Chondrocyte (in vitro differentiated cells): ENCODE measurements around the gene IRF3. TPM values are rescaled to one million over a fixed set of nuclear protein-coding genes. Genes with fewer than 3 reads are reported as not detected.

Experiments
- DNase-seq: peaks from one replicate; pipeline ENCODE4 v3.0.0; 2021; ENCODE audit warnings: mixed read lengths, low spot score
- H3K27ac Mint-ChIP-seq: one replicate; pipeline ENCODE4 v1.8.0; 2021; ENCODE audit warnings: mild to moderate bottlenecking, moderate library complexity, mixed read lengths; ENCODE audit not compliant: unreplicated experiment
- H3K27me3 Mint-ChIP-seq: 2 replicates; pipeline ENCODE4 v1.8.0; 2021; ENCODE audit warnings: low read depth, mixed read lengths
- H3K36me3 Mint-ChIP-seq: 2 replicates; pipeline ENCODE4 v1.8.0; 2021; ENCODE audit warnings: low read depth, mixed read lengths
- H3K4me1 Mint-ChIP-seq: 2 replicates; pipeline ENCODE4 v1.8.0; 2021; ENCODE audit warnings: low read depth, mild to moderate bottlenecking, mixed read lengths
- H3K4me3 Mint-ChIP-seq: one replicate; pipeline ENCODE4 v1.8.0; 2021; ENCODE audit warnings: mild to moderate bottlenecking, moderate library complexity, mixed read lengths; ENCODE audit not compliant: unreplicated experiment
- H3K9me3 Mint-ChIP-seq: 2 replicates; pipeline ENCODE4 v1.8.0; 2021; ENCODE audit warnings: low read depth, mixed read lengths
- total RNA-seq: library from RNA; stranded (reverse); gene quantifications from 3 replicates; pipeline ENCODE4 v1.2.1, GENCODE V29; 2021
- TF ChIP-seq, protein P1 (sequence below): fragments of 200-600 bp; sonication (generic); IDR thresholded peaks from 2 replicates; pipeline ENCODE4 v1.5.0; 2021; ENCODE audit warnings: antibody characterized with exemption, mild to moderate bottlenecking, moderate library complexity

IRF3 gene
- total RNA-seq, 1 donor from 2014 or later = 53.0 TPM

DNA sequence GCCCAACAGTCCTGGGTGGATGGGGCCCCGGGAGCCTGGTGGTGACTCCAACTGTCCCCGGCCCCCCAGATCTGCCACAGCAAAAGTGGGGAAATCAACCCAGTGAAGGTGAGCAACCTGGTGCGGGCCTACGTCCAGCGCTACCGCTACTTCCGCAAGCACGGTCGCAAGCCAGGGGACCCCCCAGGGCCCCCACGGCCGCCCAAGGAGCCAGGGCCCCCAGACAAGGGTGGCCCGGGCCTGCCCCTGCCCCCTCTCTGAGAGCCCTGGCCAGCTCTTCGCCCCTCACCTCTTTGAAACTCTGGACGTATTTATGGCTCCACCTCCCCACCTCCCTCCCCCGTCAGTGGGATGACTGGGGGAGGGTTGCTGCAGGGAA, 7.5 kb downstream of the IRF3 start:
- no peak overlapping the region for H3K27ac Mint-ChIP-seq
- DNase-seq = no peak

GRCh38 chr19:49657493-49658138, 8.0 kb downstream of the IRF3 start:
- no peaks in the 10 kb centered on the region for H3K27me3 Mint-ChIP-seq
- DNase-seq = no peak
- H3K36me3 Mint-ChIP-seq = peaks cover 18% of the 10 kb centered on the region
- H3K4me1 Mint-ChIP-seq = no peaks in the 10 kb centered on the region
- TF ChIP-seq, protein P1, sequence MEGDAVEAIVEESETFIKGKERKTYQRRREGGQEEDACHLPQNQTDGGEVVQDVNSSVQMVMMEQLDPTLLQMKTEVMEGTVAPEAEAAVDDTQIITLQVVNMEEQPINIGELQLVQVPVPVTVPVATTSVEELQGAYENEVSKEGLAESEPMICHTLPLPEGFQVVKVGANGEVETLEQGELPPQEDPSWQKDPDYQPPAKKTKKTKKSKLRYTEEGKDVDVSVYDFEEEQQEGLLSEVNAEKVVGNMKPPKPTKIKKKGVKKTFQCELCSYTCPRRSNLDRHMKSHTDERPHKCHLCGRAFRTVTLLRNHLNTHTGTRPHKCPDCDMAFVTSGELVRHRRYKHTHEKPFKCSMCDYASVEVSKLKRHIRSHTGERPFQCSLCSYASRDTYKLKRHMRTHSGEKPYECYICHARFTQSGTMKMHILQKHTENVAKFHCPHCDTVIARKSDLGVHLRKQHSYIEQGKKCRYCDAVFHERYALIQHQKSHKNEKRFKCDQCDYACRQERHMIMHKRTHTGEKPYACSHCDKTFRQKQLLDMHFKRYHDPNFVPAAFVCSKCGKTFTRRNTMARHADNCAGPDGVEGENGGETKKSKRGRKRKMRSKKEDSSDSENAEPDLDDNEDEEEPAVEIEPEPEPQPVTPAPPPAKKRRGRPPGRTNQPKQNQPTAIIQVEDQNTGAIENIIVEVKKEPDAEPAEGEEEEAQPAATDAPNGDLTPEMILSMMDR = no peak
- H3K27ac Mint-ChIP-seq = peak overlapping the region; percentile 33
- H3K4me3 Mint-ChIP-seq = no peak overlapping the region
- H3K9me3 Mint-ChIP-seq = no peaks in the 10 kb centered on the region

More for the DNA sequence above, 7.5 kb downstream of the IRF3 start:
- Mint-ChIP-seq H3K4me3 (no peak overlapping the region), H3K9me3 (no peaks in the 10 kb centered on the region), H3K27me3 (no peaks in the 10 kb centered on the region), H3K36me3 (peaks cover 16% of the 10 kb centered on the region), H3K4me1 (no peaks in the 10 kb centered on the region)
- TF ChIP-seq, protein P1 = no peak

DNA sequence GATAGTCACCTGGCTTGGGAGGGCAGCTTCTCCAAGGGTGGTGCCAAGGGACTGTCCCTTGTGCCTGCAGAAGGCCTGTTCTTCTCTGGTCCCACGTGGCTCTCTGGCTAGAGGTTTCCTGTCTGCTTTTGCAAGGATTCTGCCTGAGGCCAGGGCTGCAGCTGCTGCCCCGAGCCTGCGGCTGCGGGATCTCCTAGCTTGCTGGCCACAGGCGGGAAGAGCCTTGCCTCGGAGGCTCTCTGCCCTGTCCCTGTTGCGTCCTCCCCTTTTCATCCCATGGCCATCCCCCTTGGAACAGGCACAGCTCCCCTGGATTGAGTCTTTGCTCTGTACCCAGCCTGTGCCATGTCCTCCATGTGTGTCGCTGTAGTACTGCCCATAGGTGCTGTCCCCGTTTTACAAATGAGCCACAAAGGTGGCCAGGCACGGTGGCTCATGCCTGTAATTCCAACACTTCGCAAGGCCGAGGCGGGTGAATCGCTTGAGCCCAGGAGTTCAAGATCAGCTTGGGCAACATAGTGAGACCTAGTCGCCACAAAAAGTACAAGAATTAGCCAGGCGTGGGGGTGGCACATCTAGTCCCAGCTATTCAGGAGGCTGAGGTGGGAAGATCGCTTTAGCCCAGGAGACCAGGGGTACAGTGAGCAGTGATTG, 9.1 kb downstream of the IRF3 start:
- TF ChIP-seq, protein P1 = no peak
- H3K27me3 Mint-ChIP-seq = no peaks in the 10 kb centered on the region
- no peak overlapping the region for H3K4me3 Mint-ChIP-seq
- no peaks in the 10 kb centered on the region for H3K4me1 Mint-ChIP-seq
- H3K36me3 Mint-ChIP-seq = peaks cover 18% of the 10 kb centered on the region
- no peak overlapping the region for H3K27ac Mint-ChIP-seq
- DNase-seq = no peak
- H3K9me3 Mint-ChIP-seq = no peaks in the 10 kb centered on the region

DNA sequence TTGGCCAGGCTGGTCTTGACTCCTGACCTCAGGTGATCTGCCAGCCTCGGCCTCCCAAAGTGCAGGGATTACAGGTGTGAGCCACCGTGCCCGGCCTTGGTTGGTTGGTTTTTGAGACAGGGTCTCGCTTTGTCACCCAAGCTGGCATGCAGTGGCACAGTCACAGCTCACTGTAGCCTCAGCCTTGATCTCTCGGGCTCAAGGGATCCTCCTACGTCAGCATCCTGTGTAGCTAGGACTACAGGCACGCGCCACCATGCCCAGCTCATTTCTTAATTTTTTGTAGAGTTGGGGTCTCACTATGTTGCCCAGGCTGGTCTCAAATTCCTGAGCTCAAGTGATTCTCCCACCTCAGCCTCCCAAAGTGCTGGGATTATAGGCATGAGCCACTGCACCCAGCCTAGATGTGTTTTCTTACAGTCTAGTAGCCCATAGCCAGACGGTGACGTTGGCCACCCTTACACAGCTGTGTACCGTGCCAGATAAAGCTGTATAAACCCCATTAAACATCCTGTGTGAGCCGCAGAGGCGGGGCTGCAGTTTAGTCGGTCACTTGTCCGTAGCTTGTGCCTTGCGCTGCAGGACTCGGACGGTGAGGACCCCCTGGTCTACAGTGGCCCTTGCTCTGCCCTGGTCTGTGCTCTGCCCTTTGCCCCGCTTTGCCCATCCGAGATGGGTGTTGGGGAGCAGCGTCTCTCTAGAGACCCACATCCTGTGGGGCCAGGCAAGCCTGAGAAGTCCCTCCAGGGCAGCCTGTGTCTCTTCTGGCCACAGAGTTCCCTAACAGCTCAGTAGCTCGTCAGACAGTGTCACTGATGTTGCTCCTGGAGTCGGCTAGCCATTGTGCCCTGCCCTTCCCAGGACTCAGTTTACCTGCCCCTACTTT, 9.8 kb downstream of the IRF3 start:
- H3K4me3 Mint-ChIP-seq = no peak overlapping the region
- H3K27me3 Mint-ChIP-seq = no peaks in the 10 kb centered on the region
- TF ChIP-seq, protein P1 = no peak
- DNase-seq = no peak
- H3K27ac Mint-ChIP-seq = no peak overlapping the region
- no peaks in the 10 kb centered on the region for H3K9me3 Mint-ChIP-seq
- peaks cover 20% of the 10 kb centered on the region for H3K36me3 Mint-ChIP-seq
- no peaks in the 10 kb centered on the region for H3K4me1 Mint-ChIP-seq

GRCh38 chr19:49654581-49654980, 11.1 kb downstream of the IRF3 start:
- DNase-seq = no peak
- no peaks in the 10 kb centered on the region for H3K4me1 Mint-ChIP-seq
- peaks cover 21% of the 10 kb centered on the region for H3K36me3 Mint-ChIP-seq
- no peaks in the 10 kb centered on the region for H3K27me3 Mint-ChIP-seq
- no peaks in the 10 kb centered on the region for H3K9me3 Mint-ChIP-seq
- TF ChIP-seq, protein P1 = no peak
- H3K27ac Mint-ChIP-seq = no peak overlapping the region
- no peak overlapping the region for H3K4me3 Mint-ChIP-seq
